Fibroblast of mammary gland (primary cell): Measurements from ENCODE around the gene SP140L.
"Not testable (repeated sequence)": the region's sequence is repeated elsewhere in the genome, so short reads cannot be mapped to it uniquely, and the experiment has no call there.

Experiments
- DNase-seq: peaks from one replicate; pipeline ENCODE4 v3.0.0-alpha.2; 2010; ENCODE audit warnings: low read depth
- H3K4me3 ChIP-seq: 2 replicates; pipeline ENCODE4 v1.5.1; 2011; ENCODE audit warnings: low read depth, mild to moderate bottlenecking, low read length, moderate library complexity; ENCODE audit not compliant: control insufficient read depth
- CTCF ChIP-seq: conservative IDR thresholded peaks from 2 replicates; pipeline ENCODE4 v1.5.1; 2011; ENCODE audit warnings: low read depth, low read length, inconsistent platforms; ENCODE audit not compliant: control insufficient read depth, insufficient read depth

Gene SP140L

GRCh38 chr2:230405824-230406223, 78.8 kb downstream of the SP140L start:
- no peak for TF ChIP-seq CTCF
- no peak overlapping the region for H3K4me3 ChIP-seq
- DNase-seq, result no peak

GRCh38 chr2:230408244-230408842, 81.3 kb downstream of the SP140L start:
- no peak overlapping the region for H3K4me3 ChIP-seq
- no peak for TF ChIP-seq CTCF
- DNase-seq, result peak; percentile 94

- not testable (repeated sequence) for H3K4me3 ChIP-seq, DNase-seq
Observed at GRCh38 chr2:230409316-230409715, 82.3 kb downstream of the SP140L start.

GRCh38 chr2:230410263-230410662, 83.3 kb downstream of the SP140L start:
- no peak overlapping the region for H3K4me3 ChIP-seq
- no peak for TF ChIP-seq CTCF
- DNase-seq, result no peak

- H3K4me3 ChIP-seq, result peak overlapping the region; percentile 72
- DNase-seq, result no peak
- no peak for TF ChIP-seq CTCF
Observed at GRCh38 chr2:230410861-230411569, 84.0 kb downstream of the SP140L start.

- peak; percentile 45 for DNase-seq
- TF ChIP-seq CTCF, result no peak
Observed at GRCh38 chr2:230411570-230412370, 84.8 kb downstream of the SP140L start.

GRCh38 chr2:230412371-230412711, 85.3 kb downstream of the SP140L start:
- DNase-seq, result no peak
- peak overlapping the region; percentile 72 for H3K4me3 ChIP-seq
- TF ChIP-seq CTCF, result no peak

More at GRCh38 chr2:230411570-230412370, 84.8 kb downstream of the SP140L start:
- peak overlapping the region; percentile 72 for H3K4me3 ChIP-seq
